SK-N-SH (cell line): ENCODE results near the gene PLEKHG3. TPM values are rescaled to one million over a fixed set of nuclear protein-coding genes. Genes with fewer than 3 reads are reported as not detected.

ENCODE experiments used
- CTCF ChIA-PET: fragments of 300-600, 350-600 bp; formaldehyde crosslinking; extraction: SDS; loops from one replicate; lab custom pipeline; 2021; lab: Yijun Ruan, JAX
- POLR2A ChIA-PET: fragments of 350-600 bp; sonication (Branson Sonifier 250); formaldehyde crosslinking; extraction: SDS; loops from one replicate; lab custom pipeline; 2020; ENCODE audit warnings: antibody characterized with exemption, inconsistent platforms; lab: Yijun Ruan, JAX
- DNase-seq: peaks from one replicate; pipeline ENCODE4 v3.0.0; 2012
- H2AFZ ChIP-seq: fragments of 200-600 bp; sonication (generic); 2 replicates; pipeline ENCODE4 v1.8.1; 2016; ENCODE audit warnings: antibody characterized with exemption, mild to moderate bottlenecking, low read depth
- H3F3A ChIP-seq: fragments of 200-600 bp; sonication (generic); replicated peaks from 2 replicates; pipeline ENCODE3; 2016; ENCODE audit warnings: antibody characterized with exemption, mild to moderate bottlenecking; ENCODE audit not compliant: insufficient read depth
- H3K27ac ChIP-seq, 2 experiments: fragments of 200-500 bp in 1 of 2; fragments of 200-600 bp in 1 of 2; sonication (Bioruptor generic) in 1 of 2; sonication (generic), shearing (Covaris generic) in 1 of 2; 2 replicates each; pipeline versions ENCODE4 v1.5.1 to v1.6.1; 2014 to 2016; ENCODE audit warnings: low read depth in 2 of 2, inconsistent platforms in 1 of 2, low read length in 1 of 2, mild to moderate bottlenecking in 1 of 2, mixed read lengths in 1 of 2
- H3K27me3 ChIP-seq: fragments of 200-600 bp; sonication (generic), shearing (Covaris generic); 2 replicates; pipeline ENCODE4 v1.6.1; 2016; ENCODE audit warnings: mixed run types; ENCODE audit not compliant: insufficient read depth
- H3K36me3 ChIP-seq, 2 experiments: fragments of 200-500 bp in 1 of 2; fragments of 200-600 bp in 1 of 2; sonication (Bioruptor generic) in 1 of 2; sonication (generic) in 1 of 2; replicated peaks in 1 of 2; 2 replicates each; pipeline versions ENCODE3 to v1.5.1; 2014 to 2016; ENCODE audit warnings: low read length in 1 of 2, mild to moderate bottlenecking in 1 of 2; ENCODE audit not compliant: insufficient read depth in 2 of 2, control insufficient read depth in 1 of 2
- H3K4me1 ChIP-seq, 2 experiments: fragments of 200-500 bp in 1 of 2; fragments of 200-600 bp in 1 of 2; sonication (Bioruptor generic) in 1 of 2; sonication (generic), shearing (Covaris generic) in 1 of 2; 2 replicates each; pipeline versions ENCODE4 v1.5.1 to v1.6.1; 2014 to 2016; ENCODE audit warnings: low read depth in 1 of 2, low read length in 1 of 2, mixed run types in 1 of 2; ENCODE audit not compliant: insufficient read depth in 2 of 2, control insufficient read depth in 1 of 2
- H3K4me2 ChIP-seq: fragments of 200-600 bp; sonication (generic), shearing (Covaris generic); 2 replicates; pipeline ENCODE4 v1.6.1; 2017; ENCODE audit warnings: mixed run types
- H3K4me3 ChIP-seq, 2 experiments: fragments of 200-500 bp in 1 of 2; fragments of 200-600 bp in 1 of 2; sonication (Bioruptor generic) in 1 of 2; sonication (generic), shearing (Covaris generic) in 1 of 2; 2 replicates each; pipeline versions ENCODE4 v1.5.1 to v1.8.1; 2014 to 2016; ENCODE audit warnings: low read depth in 2 of 2, inconsistent platforms in 1 of 2, low read length in 1 of 2, mild to moderate bottlenecking in 1 of 2, mixed read lengths in 1 of 2, moderate library complexity in 1 of 2
- H3K79me2 ChIP-seq: fragments of 200-600 bp; sonication (generic); 2 replicates; pipeline ENCODE4 v1.8.1; 2017; ENCODE audit warnings: mild to moderate bottlenecking; ENCODE audit not compliant: insufficient read depth
- H3K9ac ChIP-seq: fragments of 200-600 bp; sonication (generic); 2 replicates; pipeline ENCODE4 v1.6.1; 2017; ENCODE audit warnings: mixed run types
- H3K9me2 ChIP-seq: fragments of 200-600 bp; sonication (generic); 2 replicates; pipeline ENCODE4 v1.6.1; 2017; ENCODE audit warnings: mixed run types
- H3K9me3 ChIP-seq: fragments of 200-600 bp; sonication (generic); 2 replicates; pipeline ENCODE4 v1.6.1; 2017; ENCODE audit warnings: mixed run types, mild to moderate bottlenecking, moderate library complexity
- H4K20me1 ChIP-seq: fragments of 200-600 bp; sonication (generic); 2 replicates; pipeline ENCODE4 v1.6.1; 2017; ENCODE audit warnings: mild to moderate bottlenecking, mixed run types; ENCODE audit not compliant: insufficient read depth
- CTCF ChIP-seq: fragments of 200-600 bp; sonication (generic); IDR thresholded peaks from 2 replicates; pipeline ENCODE4 v1.6.1; 2017; ENCODE audit warnings: antibody characterized with exemption, mild to moderate bottlenecking, moderate library complexity
- GATA2 ChIP-seq: sonication (generic); formaldehyde crosslinking; IDR thresholded peaks from 2 replicates; pipeline ENCODE4 v1.5.0; 2020; ENCODE audit warnings: mild to moderate bottlenecking, missing genetic modification reagents
- PBX3 ChIP-seq: IDR thresholded peaks from 2 replicates; pipeline ENCODE4; 2012
- RAD21 ChIP-seq: IDR thresholded peaks from 2 replicates; pipeline ENCODE4 v1.6.1; 2012; ENCODE audit warnings: mild to moderate bottlenecking, low read length
- RXRA ChIP-seq: IDR thresholded peaks from 2 replicates; pipeline ENCODE4 v1.4.0; 2012; ENCODE audit warnings: low read depth, mild to moderate bottlenecking, borderline replicate concordance
- SMC3 ChIP-seq: IDR thresholded peaks from 2 replicates; pipeline ENCODE4 v1.6.1; 2012; ENCODE audit warnings: low read depth, low read length, improper control_type of control experiment
- TAF1 ChIP-seq: IDR thresholded peaks from 2 replicates; pipeline ENCODE4 v1.6.1; 2012; ENCODE audit warnings: low read depth, mild to moderate bottlenecking, low read length, moderate library complexity, borderline replicate concordance
- USF2 ChIP-seq: fragments of 150-350 bp; IDR thresholded peaks from 2 replicates; pipeline ENCODE4 v1.6.1; 2017; ENCODE audit warnings: antibody characterized with exemption, low read length, low read depth, borderline replicate concordance
- WGBS: methylation state at CpG from one replicate; pipeline ENCODE4 v1.1.6; 2017; ENCODE audit warnings: low lambda C conversion rate; 5-methylcytosine and 5-hydroxymethylcytosine counted together
- polyA plus RNA-seq, 3 experiments: library from polyadenylated mRNA; depleted of rRNA; stranded (reverse); fragments of >200 nt; gene quantifications; 2 replicates each; pipeline ENCODE4 v1.2.3, GENCODE V29; 2012

PLEKHG3 gene
- polyA plus RNA-seq, 1 of the 3 experiments (the other 2 are of a cell fraction), result 5.1 TPM

GRCh38 chr14:64759555-64759938 is 55.3 kb downstream of the PLEKHG3 start:
- POLR2A ChIA-PET, result no interaction called here
- Histone ChIP-seq H2AFZ (no peak overlapping the region), H3K36me3 (no peaks in the 10 kb centered on the region), H3K4me1 (peaks cover 43 to 72% of the 10 kb centered on the region in 2 experiments), H3K9me3 (no peaks in the 10 kb centered on the region), H3K27ac (peak overlapping the region in 1 of 2 experiments; percentile 65; a peak in 1 of 4 replicates), H3K4me2 (peak overlapping the region; percentile 48; the same call in 1 of the 2 replicates), H3K9ac (no peak overlapping the region), H3K79me2 (no peaks in the 10 kb centered on the region), H3F3A (peaks cover 4% of the 10 kb centered on the region), H3K27me3 (no peaks in the 10 kb centered on the region), H3K4me3 (no peak overlapping the region), H4K20me1 (no peaks in the 10 kb centered on the region), H3K9me2 (no peaks in the 10 kb centered on the region)
- DNase-seq, result no peak
- CTCF ChIA-PET, result interaction anchor here (0.8 to 5.0 kb wide), 18 partner anchors 9 to 143 kb away, joined by 3 to 33 read pairs (median 4); no protein-coding TSS in a partner anchor
- 96% methylated on average over 3 of the region's 6 CpGs for WGBS
- TF ChIP-seq PBX3 (no peak), TAF1 (no peak)

- no peaks in the 10 kb centered on the region for H4K20me1 ChIP-seq
- H3K4me1 ChIP-seq, result peaks cover 43 to 77% of the 10 kb centered on the region in 2 experiments
- POLR2A ChIA-PET, result no interaction called here
Observed at GRCh38 chr14:64760146-64760755, 56.0 kb downstream of the PLEKHG3 start.

More at GRCh38 chr14:64760146-64760755, 56.0 kb downstream of the PLEKHG3 start:
- CTCF ChIA-PET, result interaction anchor here (0.8 to 5.0 kb wide), 22 partner anchors 9 to 142 kb away, joined by 3 to 33 read pairs (median 4); no protein-coding TSS in a partner anchor
- H3K27ac ChIP-seq, result peak overlapping the region in 1 of 2 experiments; percentile 99; a peak in 2 of 4 replicates
- H3K4me2 ChIP-seq, result no peak overlapping the region
- H3K36me3 ChIP-seq, result no peaks in the 10 kb centered on the region
- no peaks in the 10 kb centered on the region for H3K9me2 ChIP-seq
- TF ChIP-seq USF2 (no peak), SMC3 (peak; percentile 53), GATA2 (no peak), CTCF (peak; percentile 73), RAD21 (peak; percentile 61), RXRA (no peak)
- peaks cover 4% of the 10 kb centered on the region for H3F3A ChIP-seq
- no peaks in the 10 kb centered on the region for H3K79me2 ChIP-seq
- no peak overlapping the region for H3K9ac ChIP-seq
- DNase-seq, result peak; percentile 71
- no peaks in the 10 kb centered on the region for H3K27me3 ChIP-seq
- no peaks in the 10 kb centered on the region for H3K9me3 ChIP-seq
- 72% methylated on average over 8 of the region's 8 CpGs for WGBS
- H2AFZ ChIP-seq, result no peak overlapping the region
- H3K4me3 ChIP-seq, result no peak overlapping the region; a peak in 1 of 4 replicates
